Measurements from ENCODE around the gene ZNF784. TPM values are rescaled to one million over a fixed set of nuclear protein-coding genes. Genes with fewer than 3 reads are reported as not detected.

ZNF784 gene
- total and polyA plus RNA-seq, 2 of the 8 experiments (the other 6 are each of a cell fraction or from before 2014, with no cell fraction given) = 6.5 to 8.0 TPM

GRCh38 chr19:55581823-55582223 is 42.5 kb downstream of the ZNF784 start:
- no peak overlapping the region; a peak in 1 of 4 replicates for H3K4me2 ChIP-seq (ENCODE audit: insufficient read depth in 1 of 2, low read depth in 2 of 2, low read length in 2 of 2)

More at GRCh38 chr19:55581823-55582223, 42.5 kb downstream of the ZNF784 start:
- Histone ChIP-seq H3K9ac (replicated peaks in 1 of 4; ENCODE audit: extremely low read depth in 1 of 4, low read depth in 3 of 4, low read length in 3 of 4) (no peak overlapping the region), H3K23me2 (ENCODE audit: low read depth, low read length) (peaks cover 13% of the 10 kb centered on the region; the same call in 1 of the 2 replicates), H4K91ac (replicated peaks; ENCODE audit: insufficient read length, low read length) (no peak overlapping the region), H2BK12ac (ENCODE audit: low read depth, low read length) (no peak overlapping the region), H2BK5ac (ENCODE audit: low read depth, low read length) (no peak overlapping the region), H3K4me1 (replicated peaks in 1 of 4; ENCODE audit: control insufficient read depth in 3 of 4, insufficient read depth in 4 of 4, low read length in 3 of 4) (peaks cover 0 to 2% (median under 1%) of the 10 kb centered on the region in 4 experiments; a peak in 4 of 7 replicates), H3K79me2 (ENCODE audit: control insufficient read depth in 1 of 2, insufficient read depth in 2 of 2, low read length in 2 of 2) (peaks cover 5 to 6% of the 10 kb centered on the region in 2 experiments; a peak in 3 of 4 replicates), H3K27me3 (replicated peaks in 1 of 4; ENCODE audit: control insufficient read depth in 3 of 4, extremely low read depth in 1 of 4, insufficient read depth in 3 of 4, low read length in 3 of 4) (no peaks in the 10 kb centered on the region; a peak in 1 of 7 replicates), H3K18ac (ENCODE audit: extremely low read depth, low read length) (no peak overlapping the region), H3K4ac (replicated peaks; ENCODE audit: insufficient read length, low read depth, low read length) (no peak overlapping the region), H3K36me3 (ENCODE audit: control insufficient read depth in 2 of 4, insufficient read depth in 4 of 4, low read length in 3 of 4) (peaks cover 5 to 23% (median 7%) of the 10 kb centered on the region in 4 experiments; a peak in 7 of 8 replicates), H4K5ac (ENCODE audit: insufficient read length, low read depth, low read length) (no peak overlapping the region), H3K79me1 (ENCODE audit: low read depth, low read length) (peaks cover 8% of the 10 kb centered on the region; the same call in 1 of the 2 replicates), H2BK120ac (replicated peaks; ENCODE audit: low read depth, low read length) (no peak overlapping the region), H4K20me1 (replicated peaks in 1 of 2; ENCODE audit: control insufficient read depth in 1 of 2, insufficient read depth in 2 of 2, low read length in 2 of 2) (peaks cover 0 to 4% of the 10 kb centered on the region in 2 experiments), H2AK5ac (ENCODE audit: low read depth, low read length) (no peak overlapping the region), H4K8ac (ENCODE audit: extremely low read depth, insufficient read depth, low read length) (no peak overlapping the region), H2BK15ac (ENCODE audit: low read length) (no peak overlapping the region), H3K14ac (ENCODE audit: insufficient read length) (no peak overlapping the region), H2AFZ (ENCODE audit: low read length) (no peak overlapping the region), H3K9me3 (ENCODE audit: insufficient read depth in 2 of 2, low read depth in 1 of 2, low read length in 1 of 2) (no peaks in the 10 kb centered on the region), H3K4me3 (ENCODE audit: extremely low read depth in 1 of 4, insufficient read depth in 2 of 4, low read depth in 3 of 4, low read length in 4 of 4) (no peak overlapping the region), H3K27ac (ENCODE audit: low read depth, low read length) (no peak overlapping the region), H3K23ac (ENCODE audit: insufficient read length) (no peak overlapping the region), H2BK20ac (ENCODE audit: low read length) (no peak overlapping the region), H3K56ac (replicated peaks; ENCODE audit: insufficient read length, low read depth, low read length) (no peak overlapping the region)
- POLR2A ChIA-PET (ENCODE audit: partially characterized antibody) = interaction anchor here (0.7 to 2.7 kb wide), 13 partner anchors 8 to 175 kb away, joined by 3 to 27 read pairs (median 3); partner anchors contain the start of genes FIZ1, UBE2S and ZNF865
- FAIRE-seq = no peak
- no peak for DNase-seq (ENCODE audit: low read depth in 1 of 2, low spot score in 2 of 2)
- 74% methylated on average over 6 of the region's 6 CpGs; no CpG with 5 or more reads in 1 of the 2 experiments for WGBS, 2 experiments (ENCODE audit: extremely low coverage in 1 of 2, insufficient coverage in 1 of 2, insufficient read length in 1 of 2, insufficient replicate concordance in 2 of 2, low coverage in 1 of 2, low lambda C conversion rate in 2 of 2, missing lambda C conversion rate in 1 of 2)
- no peak for TF ChIP-seq CTCF (IDR thresholded peaks at IDR 0.05; ENCODE audit: control extremely low read depth in 1 of 3, insufficient read depth in 1 of 3, low read depth in 1 of 3, low read length in 3 of 3)
- TF ChIP-seq SP1 (IDR thresholded peaks at IDR 0.05; ENCODE audit: low read depth, low read length) = no peak
- no peak for TF ChIP-seq TCF12 (IDR thresholded peaks at IDR 0.05; ENCODE audit: low read depth, low read length)
- no peak for TF ChIP-seq TAF1 (IDR thresholded peaks at IDR 0.05; ENCODE audit: low read depth, low read length)
- TF ChIP-seq SUZ12 (IDR thresholded peaks at IDR 0.05; ENCODE audit: low read length) = no peak
- no peak for TF ChIP-seq CHD1 (IDR thresholded peaks at IDR 0.05; ENCODE audit: low read depth, low read length)
- CTCF ChIA-PET (ENCODE audit: partially characterized antibody) = interaction anchor here (0.5 to 1.4 kb wide), 7 partner anchors 16 to 666 kb away, joined by 3 read pairs; partner anchors contain the start of gene FIZ1
